Neural cell (in vitro differentiated cells): ENCODE data around the gene PTGER3.

Experiments used
- EP300 ChIP-seq: fragments of 450-650 bp; conservative IDR thresholded peaks from 2 replicates; pipeline ENCODE4 v1.6.1; 2014; ENCODE audit warnings: antibody characterized with exemption, mild to moderate bottlenecking, moderate library complexity; ENCODE audit not compliant: poor library complexity, severe bottlenecking
- MXI1 ChIP-seq: fragments of 450-650 bp; conservative IDR thresholded peaks from 2 replicates; pipeline ENCODE4 v1.6.1; 2014; ENCODE audit warnings: antibody characterized with exemption, mild to moderate bottlenecking; ENCODE audit not compliant: poor library complexity, severe bottlenecking
- RAD21 ChIP-seq: fragments of 450-650 bp; conservative IDR thresholded peaks from 2 replicates; pipeline ENCODE4 v1.6.1; 2014; ENCODE audit warnings: antibody characterized with exemption, mild to moderate bottlenecking, moderate library complexity
- TAF1 ChIP-seq: IDR thresholded peaks from 2 replicates; pipeline ENCODE4 v1.6.1; 2012; ENCODE audit warnings: low read depth
- TF ChIP-seq, protein P1 (sequence below): fragments of 450-650 bp; IDR thresholded peaks from 2 replicates; pipeline ENCODE4 v1.5.1; 2014; ENCODE audit warnings: antibody characterized with exemption, mild to moderate bottlenecking, moderate library complexity; ENCODE audit not compliant: poor library complexity, severe bottlenecking
- TF ChIP-seq, protein P2 (sequence below): IDR thresholded peaks from 2 replicates; pipeline ENCODE4 v1.6.1; 2012; ENCODE audit warnings: borderline replicate concordance

DNA sequence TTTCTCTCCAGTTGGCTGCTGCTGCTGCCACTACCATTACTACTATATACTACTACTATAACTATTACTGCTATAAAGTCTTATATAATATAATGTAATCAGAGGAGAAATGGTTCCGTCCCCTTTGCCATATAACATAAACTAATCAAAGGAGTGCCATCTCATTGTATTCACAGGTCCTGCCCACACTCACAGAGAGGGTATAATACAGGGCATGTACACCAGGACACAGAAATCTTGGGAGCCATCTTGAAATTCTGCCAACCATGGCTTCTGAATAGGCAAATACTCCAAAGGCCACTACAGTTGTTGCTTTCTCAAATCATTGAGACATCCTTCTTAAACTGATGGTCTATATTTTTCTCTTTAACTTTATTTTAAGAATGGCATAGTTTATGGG is 40.1 kb upstream of the PTGER3 start:
- TF ChIP-seq TAF1, result no peak
- TF ChIP-seq, protein P1, sequence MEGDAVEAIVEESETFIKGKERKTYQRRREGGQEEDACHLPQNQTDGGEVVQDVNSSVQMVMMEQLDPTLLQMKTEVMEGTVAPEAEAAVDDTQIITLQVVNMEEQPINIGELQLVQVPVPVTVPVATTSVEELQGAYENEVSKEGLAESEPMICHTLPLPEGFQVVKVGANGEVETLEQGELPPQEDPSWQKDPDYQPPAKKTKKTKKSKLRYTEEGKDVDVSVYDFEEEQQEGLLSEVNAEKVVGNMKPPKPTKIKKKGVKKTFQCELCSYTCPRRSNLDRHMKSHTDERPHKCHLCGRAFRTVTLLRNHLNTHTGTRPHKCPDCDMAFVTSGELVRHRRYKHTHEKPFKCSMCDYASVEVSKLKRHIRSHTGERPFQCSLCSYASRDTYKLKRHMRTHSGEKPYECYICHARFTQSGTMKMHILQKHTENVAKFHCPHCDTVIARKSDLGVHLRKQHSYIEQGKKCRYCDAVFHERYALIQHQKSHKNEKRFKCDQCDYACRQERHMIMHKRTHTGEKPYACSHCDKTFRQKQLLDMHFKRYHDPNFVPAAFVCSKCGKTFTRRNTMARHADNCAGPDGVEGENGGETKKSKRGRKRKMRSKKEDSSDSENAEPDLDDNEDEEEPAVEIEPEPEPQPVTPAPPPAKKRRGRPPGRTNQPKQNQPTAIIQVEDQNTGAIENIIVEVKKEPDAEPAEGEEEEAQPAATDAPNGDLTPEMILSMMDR, result no peak
- TF ChIP-seq, protein P2, sequence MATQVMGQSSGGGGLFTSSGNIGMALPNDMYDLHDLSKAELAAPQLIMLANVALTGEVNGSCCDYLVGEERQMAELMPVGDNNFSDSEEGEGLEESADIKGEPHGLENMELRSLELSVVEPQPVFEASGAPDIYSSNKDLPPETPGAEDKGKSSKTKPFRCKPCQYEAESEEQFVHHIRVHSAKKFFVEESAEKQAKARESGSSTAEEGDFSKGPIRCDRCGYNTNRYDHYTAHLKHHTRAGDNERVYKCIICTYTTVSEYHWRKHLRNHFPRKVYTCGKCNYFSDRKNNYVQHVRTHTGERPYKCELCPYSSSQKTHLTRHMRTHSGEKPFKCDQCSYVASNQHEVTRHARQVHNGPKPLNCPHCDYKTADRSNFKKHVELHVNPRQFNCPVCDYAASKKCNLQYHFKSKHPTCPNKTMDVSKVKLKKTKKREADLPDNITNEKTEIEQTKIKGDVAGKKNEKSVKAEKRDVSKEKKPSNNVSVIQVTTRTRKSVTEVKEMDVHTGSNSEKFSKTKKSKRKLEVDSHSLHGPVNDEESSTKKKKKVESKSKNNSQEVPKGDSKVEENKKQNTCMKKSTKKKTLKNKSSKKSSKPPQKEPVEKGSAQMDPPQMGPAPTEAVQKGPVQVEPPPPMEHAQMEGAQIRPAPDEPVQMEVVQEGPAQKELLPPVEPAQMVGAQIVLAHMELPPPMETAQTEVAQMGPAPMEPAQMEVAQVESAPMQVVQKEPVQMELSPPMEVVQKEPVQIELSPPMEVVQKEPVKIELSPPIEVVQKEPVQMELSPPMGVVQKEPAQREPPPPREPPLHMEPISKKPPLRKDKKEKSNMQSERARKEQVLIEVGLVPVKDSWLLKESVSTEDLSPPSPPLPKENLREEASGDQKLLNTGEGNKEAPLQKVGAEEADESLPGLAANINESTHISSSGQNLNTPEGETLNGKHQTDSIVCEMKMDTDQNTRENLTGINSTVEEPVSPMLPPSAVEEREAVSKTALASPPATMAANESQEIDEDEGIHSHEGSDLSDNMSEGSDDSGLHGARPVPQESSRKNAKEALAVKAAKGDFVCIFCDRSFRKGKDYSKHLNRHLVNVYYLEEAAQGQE, result no peak
- TF ChIP-seq EP300, result no peak
- TF ChIP-seq RAD21, result no peak
- TF ChIP-seq MXI1, result no peak
